HepG2 (cell line): Measurements from ENCODE around the gene LRRC73. TPM values are rescaled to one million over a fixed set of nuclear protein-coding genes. Genes with fewer than 3 reads are reported as not detected.

Source experiments
- AHR ChIP-seq: IDR thresholded peaks from 2 replicates; pipeline ENCODE4 v1.6.1; 2018; ENCODE audit warnings: missing genetic modification reagents, missing compliant biosample characterization
- ARID3A ChIP-seq: IDR thresholded peaks from 2 replicates; pipeline ENCODE4 v1.6.1; 2012; ENCODE audit warnings: low read depth, low read length, improper control_type of control experiment
- ARNT2 ChIP-seq: sonication (generic); formaldehyde crosslinking; IDR thresholded peaks from 2 replicates; pipeline ENCODE4 v1.8.0; 2022; ENCODE audit warnings: mild to moderate bottlenecking, low read depth, missing genetic modification reagents, moderate library complexity
- DNMT3B ChIP-seq: conservative IDR thresholded peaks from 2 replicates; pipeline ENCODE4 v1.6.1; 2016; ENCODE audit warnings: missing biosample characterization, control low read depth
- E2F5 ChIP-seq: sonication (generic); formaldehyde crosslinking; conservative IDR thresholded peaks from 2 replicates; pipeline ENCODE4 v1.4.0; 2020; ENCODE audit warnings: missing genetic modification reagents
- HDAC1 ChIP-seq: sonication (generic); formaldehyde crosslinking; IDR thresholded peaks from 2 replicates; pipeline ENCODE4 v1.5.1; 2020; ENCODE audit warnings: mild to moderate bottlenecking, missing genetic modification reagents
- HNF1B ChIP-seq: sonication (generic); formaldehyde crosslinking; IDR thresholded peaks from 2 replicates; pipeline ENCODE4 v1.5.1; 2020; ENCODE audit warnings: mild to moderate bottlenecking, moderate library complexity, missing genetic modification reagents
- HNF4G ChIP-seq, 2 experiments: sonication (generic) in 1 of 2; formaldehyde crosslinking in 1 of 2; IDR thresholded peaks; 2 replicates each; pipeline versions ENCODE4 v1.4.0 to v1.6.1; 2011 to 2020; ENCODE audit warnings: borderline replicate concordance in 2 of 2, low read depth in 2 of 2, mild to moderate bottlenecking in 2 of 2, low read length in 1 of 2, missing genetic modification reagents in 1 of 2, moderate library complexity in 1 of 2
- MAZ ChIP-seq, 2 experiments: sonication (generic) in 1 of 2; formaldehyde crosslinking in 1 of 2; IDR thresholded peaks; 2 replicates each; pipeline versions ENCODE4 v1.5.0 to v1.6.1; 2012 to 2020; ENCODE audit warnings: low read depth in 2 of 2, mild to moderate bottlenecking in 2 of 2, borderline replicate concordance in 1 of 2, improper control_type of control experiment in 1 of 2, low read length in 1 of 2, missing genetic modification reagents in 1 of 2, moderate library complexity in 1 of 2
- NAIF1 ChIP-seq: sonication (generic); formaldehyde crosslinking; IDR thresholded peaks from 2 replicates; pipeline ENCODE4 v1.5.0; 2020; ENCODE audit warnings: mild to moderate bottlenecking, missing genetic modification reagents, borderline replicate concordance
- PRMT3 ChIP-seq: sonication (generic); formaldehyde crosslinking; IDR thresholded peaks from 2 replicates; pipeline ENCODE4 v1.8.1; 2022; ENCODE audit warnings: low read depth, mild to moderate bottlenecking, moderate library complexity, missing genetic modification reagents, borderline replicate concordance
- SCMH1 ChIP-seq: sonication (generic); formaldehyde crosslinking; IDR thresholded peaks from 2 replicates; pipeline ENCODE4 v1.9.0; 2021; ENCODE audit warnings: missing genetic modification reagents, mild to moderate bottlenecking, borderline replicate concordance
- SOX13 ChIP-seq, 3 experiments: fragments of 450-650 bp in 1 of 3; sonication (generic) in 1 of 3; formaldehyde crosslinking in 1 of 3; IDR thresholded peaks in 2 of 3; conservative IDR thresholded peaks in 1 of 3; 2 replicates each; pipeline versions ENCODE4 v1.5.0 to v1.6.1; 2016 to 2020; ENCODE audit warnings: antibody characterized with exemption in 1 of 3, mild to moderate bottlenecking in 1 of 3, missing compliant biosample characterization in 1 of 3, missing genetic modification reagents in 1 of 3, moderate library complexity in 1 of 3
- TAF15 ChIP-seq: fragments of 200-400 bp; formaldehyde crosslinking; IDR thresholded peaks from one replicate; pipeline ENCODE4 v1.6.1; 2018; ENCODE audit warnings: mild to moderate bottlenecking, low read depth, low read length; ENCODE audit not compliant: poor library complexity, severe bottlenecking
- THRA ChIP-seq: sonication (generic); formaldehyde crosslinking; IDR thresholded peaks from 2 replicates; pipeline ENCODE4 v1.4.0; 2020; ENCODE audit warnings: missing genetic modification reagents, borderline replicate concordance
- ZMYM4 ChIP-seq: sonication (generic); formaldehyde crosslinking; IDR thresholded peaks from 2 replicates; pipeline ENCODE4 v1.8.1; 2023; ENCODE audit warnings: mild to moderate bottlenecking, missing genetic modification reagents
- ZNF232 ChIP-seq: sonication (generic); formaldehyde crosslinking; IDR thresholded peaks from 2 replicates; pipeline ENCODE4 v1.4.0; 2020; ENCODE audit warnings: missing genetic modification reagents, borderline replicate concordance
- ZNF326 ChIP-seq: sonication (generic); formaldehyde crosslinking; IDR thresholded peaks from 2 replicates; pipeline ENCODE4 v1.4.0; 2020; ENCODE audit warnings: missing genetic modification reagents, borderline replicate concordance
- ZNF33B ChIP-seq: sonication (generic); formaldehyde crosslinking; IDR thresholded peaks from 2 replicates; pipeline ENCODE4 v1.5.1; 2020; ENCODE audit warnings: mild to moderate bottlenecking, missing genetic modification reagents
- ZNF468 ChIP-seq: sonication (generic); formaldehyde crosslinking; IDR thresholded peaks from 2 replicates; pipeline ENCODE4 v1.8.0; 2022; ENCODE audit warnings: mild to moderate bottlenecking, moderate library complexity, missing genetic modification reagents
- ZNF713 ChIP-seq: sonication (generic); formaldehyde crosslinking; IDR thresholded peaks from 2 replicates; pipeline ENCODE4 v1.4.0; 2020; ENCODE audit warnings: mild to moderate bottlenecking, missing genetic modification reagents
- polyA plus RNA-seq, 8 experiments: library from polyadenylated mRNA; depleted of rRNA in 3 of 8; stranded (reverse) in 7 of 8; unstranded in 1 of 8; fragments of >200 nt; fragmentation: Illumina TruSeq in 4 of 8; extraction: Trizol in 4 of 8; gene quantifications; 2 replicates each; pipeline versions ENCODE4 v1.2.1 to v1.2.3, GENCODE V29; 2011 to 2016; ENCODE audit warnings: low read depth in 4 of 8, missing spikeins in 1 of 8, mixed read lengths in 1 of 8; ENCODE audit not compliant: insufficient read depth in 1 of 8
- total RNA-seq, 5 experiments: library from RNA; depleted of rRNA; stranded (reverse); fragments of >200 nt; fragmentation: Illumina TruSeq; extraction: Trizol; gene quantifications; 2 replicates each; pipeline ENCODE4 v1.2.3, GENCODE V29; 2016; ENCODE audit warnings: low read depth in 1 of 5

LRRC73 gene
- total and polyA plus RNA-seq, 2 of the 13 experiments (the other 11 are each of a cell fraction or from before 2014, with no cell fraction given), result 0.11 to 0.12 TPM

- TF ChIP-seq MAZ (IDR thresholded peaks at IDR 0.05; ENCODE audit: borderline replicate concordance, low read depth, low read length), result peak; percentile 83; the same call in 1 of the 2 replicates
- TF ChIP-seq MAZ (CRISPR knock-in tag; IDR thresholded peaks at IDR 0.05; ENCODE audit: low read depth), result peak; percentile 59
- no peak for TF ChIP-seq PRMT3
- peak; percentile 97 for TF ChIP-seq HDAC1 (CRISPR knock-in tag)
- TF ChIP-seq SOX13 (IDR thresholded peaks at IDR 0.05), result peak; percentile 33; the same call in 1 of the 2 replicates
- TF ChIP-seq SOX13 (CRISPR knock-in tag; conservative IDR thresholded peaks at IDR 0.05 in 1 of 2, IDR thresholded peaks at IDR 0.05 in 1 of 2), result peak in 1 of 2 experiments; percentile 52; a peak in 2 of 4 replicates
- no peak for TF ChIP-seq HNF4G (IDR thresholded peaks at IDR 0.05; ENCODE audit: borderline replicate concordance, low read depth, low read length)
- 0 out of 2 replicates have a peak, but pooled peaks have one; percentile 13 for TF ChIP-seq HNF4G (CRISPR knock-in tag; IDR thresholded peaks at IDR 0.05; ENCODE audit: borderline replicate concordance, low read depth)
- peak; percentile 88 for TF ChIP-seq TAF15
- TF ChIP-seq NAIF1, result peak; percentile 74; the same call in 1 of the 2 replicates
- TF ChIP-seq E2F5 (CRISPR knock-in tag), result peak; percentile 82
- TF ChIP-seq SCMH1 (CRISPR knock-in tag), result no peak
- TF ChIP-seq ZNF232 (CRISPR knock-in tag), result no peak
- TF ChIP-seq DNMT3B (CRISPR knock-in tag), result peak; percentile 92
- 0 out of 2 replicates have a peak, but pooled peaks have one; percentile 18 for TF ChIP-seq ARID3A
- no peak for TF ChIP-seq ZNF468 (CRISPR knock-in tag)
- peak; percentile 57; the same call in 1 of the 2 replicates for TF ChIP-seq ZMYM4
- 0 out of 2 replicates have a peak, but pooled peaks have one; percentile 39 for TF ChIP-seq THRA (CRISPR knock-in tag)
- TF ChIP-seq AHR (CRISPR knock-in tag), result no peak; the same call in 1 of the 2 replicates
- peak; percentile 76; the same call in 1 of the 2 replicates for TF ChIP-seq ARNT2 (CRISPR knock-in tag)
- TF ChIP-seq ZNF326 (CRISPR knock-in tag), result no peak
- TF ChIP-seq ZNF713 (CRISPR knock-in tag), result no peak
- TF ChIP-seq HNF1B (CRISPR knock-in tag), result peak; percentile 79
- TF ChIP-seq ZNF33B (CRISPR knock-in tag), result no peak
Measured at GRCh38 chr6:43477235-43478007, 32.7 kb downstream of the LRRC73 start, which contains the start of gene TJAP1 (continued).
